Suppressor macrophage treated with lipopolysaccharide for 1 hour (primary cell): ENCODE results near the gene SLC26A3.

Source experiments
- DNase-seq, 3 donors: peaks; one replicate each; pipeline ENCODE4 v3.0.0-alpha.2; 2020 to 2022

SLC26A3 gene

DNA sequence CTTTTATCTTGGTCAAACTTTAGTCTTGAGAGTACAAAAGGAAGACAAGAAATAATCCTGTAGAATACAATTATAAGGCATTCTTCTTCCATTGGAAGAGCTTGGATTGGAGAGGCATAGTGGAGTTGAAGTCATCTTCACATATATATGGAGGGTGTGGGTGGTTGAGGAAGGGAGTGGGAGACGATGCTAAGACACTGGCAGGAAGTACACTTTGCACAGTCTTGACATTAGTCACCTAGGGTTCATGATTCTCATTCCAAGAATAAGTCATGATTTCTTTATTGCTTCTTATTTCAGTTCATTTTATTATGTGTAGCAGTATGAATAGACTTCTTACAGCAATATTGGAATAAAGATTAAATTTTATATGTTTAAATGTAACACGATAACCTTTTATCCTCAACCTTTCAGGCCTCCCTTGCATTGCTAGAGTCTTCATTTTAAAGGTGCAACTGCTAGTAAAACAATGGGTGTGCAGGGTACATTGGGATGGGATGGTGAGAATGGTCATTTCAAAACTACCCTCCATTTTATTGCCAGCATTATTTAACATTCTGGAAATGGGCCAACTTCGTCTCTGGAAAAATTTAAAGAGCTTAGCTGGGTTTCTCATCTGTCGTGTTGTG, 12.3 kb upstream of the SLC26A3 start:
- DNase-seq: peak; percentile 30 to 62 (median 37)

DNA sequence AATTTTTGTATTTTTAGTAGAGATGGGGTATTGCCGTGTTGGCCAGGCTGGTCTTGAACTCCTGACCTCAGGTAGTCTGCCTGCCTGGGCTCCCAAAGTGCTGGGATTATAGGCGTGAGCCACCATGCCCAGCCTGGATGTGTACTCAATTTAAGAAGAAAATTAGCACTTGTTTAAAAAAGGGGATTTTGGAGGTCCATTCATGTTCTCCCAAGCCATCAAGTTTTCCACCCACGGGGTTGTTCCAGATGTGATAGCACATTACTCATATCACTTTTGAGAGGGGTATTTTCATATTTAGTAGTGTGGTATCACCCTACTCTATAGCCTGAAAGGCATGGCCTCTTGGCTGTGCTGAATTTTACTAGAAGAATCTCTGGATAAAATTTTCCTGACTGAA, 10.5 kb upstream of the SLC26A3 start:
- DNase-seq: peak in 2 of 3 donors; percentile 27 to 43

DNA sequence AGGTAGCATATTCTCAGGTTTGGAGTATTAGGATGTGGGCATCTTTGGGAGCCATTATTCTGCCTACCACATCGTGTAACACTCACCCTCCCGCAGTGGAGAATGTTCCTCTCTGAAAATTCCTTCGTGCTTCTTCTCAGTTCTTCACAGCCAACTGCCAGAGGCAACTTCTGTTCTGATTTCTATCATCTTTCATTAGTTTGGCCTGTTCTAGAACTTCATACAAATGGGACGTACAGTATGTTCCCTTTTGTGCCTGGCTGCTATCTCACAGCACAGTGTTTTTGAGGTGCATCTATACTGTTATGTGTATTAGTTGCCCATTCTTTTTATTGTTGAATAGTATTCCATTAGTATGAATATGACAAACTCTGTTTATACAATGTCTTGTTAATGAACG, 8.9 kb upstream of the SLC26A3 start:
- no peak for DNase-seq

DNA sequence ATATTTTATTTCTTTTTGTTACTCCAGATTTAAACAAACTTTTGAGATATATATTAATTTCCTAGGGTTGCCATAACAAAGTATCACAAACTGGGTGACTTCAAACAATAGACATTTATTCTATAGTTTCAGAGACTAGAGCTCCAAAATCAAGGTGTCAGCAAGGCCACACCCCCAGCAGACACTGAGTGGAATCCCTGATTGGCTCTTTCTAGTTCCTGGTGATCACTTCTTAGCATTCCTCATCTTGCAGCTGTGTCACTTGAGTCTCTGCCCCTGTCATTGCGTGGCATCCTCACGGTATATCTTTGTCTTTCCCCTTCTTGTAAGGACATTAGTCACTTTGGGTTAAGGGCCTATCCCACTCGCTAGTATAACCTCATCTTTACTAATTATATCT, 7.6 kb upstream of the SLC26A3 start:
- DNase-seq: peak in 1 of 3 donors; percentile 2

DNA sequence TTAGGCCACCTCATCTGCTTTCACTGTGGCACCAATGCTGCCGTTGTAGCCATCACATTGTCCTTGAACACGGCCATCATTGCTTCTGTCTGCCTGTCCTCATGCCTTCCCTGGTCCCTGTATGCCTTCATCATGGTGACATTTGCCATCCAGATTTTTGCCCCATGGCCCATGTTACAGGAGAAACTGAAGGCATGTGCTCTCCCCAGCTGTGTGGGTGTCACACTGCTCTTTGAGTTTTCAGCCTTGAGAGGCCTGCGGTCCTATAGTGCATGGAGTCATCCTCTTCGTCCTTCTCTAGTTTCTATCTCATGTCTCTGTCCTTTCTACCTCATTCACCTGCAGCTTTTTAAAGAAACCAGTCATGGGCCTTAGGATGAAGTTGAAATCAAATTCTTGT, 6.2 kb upstream of the SLC26A3 start:
- DNase-seq: no peak

DNA sequence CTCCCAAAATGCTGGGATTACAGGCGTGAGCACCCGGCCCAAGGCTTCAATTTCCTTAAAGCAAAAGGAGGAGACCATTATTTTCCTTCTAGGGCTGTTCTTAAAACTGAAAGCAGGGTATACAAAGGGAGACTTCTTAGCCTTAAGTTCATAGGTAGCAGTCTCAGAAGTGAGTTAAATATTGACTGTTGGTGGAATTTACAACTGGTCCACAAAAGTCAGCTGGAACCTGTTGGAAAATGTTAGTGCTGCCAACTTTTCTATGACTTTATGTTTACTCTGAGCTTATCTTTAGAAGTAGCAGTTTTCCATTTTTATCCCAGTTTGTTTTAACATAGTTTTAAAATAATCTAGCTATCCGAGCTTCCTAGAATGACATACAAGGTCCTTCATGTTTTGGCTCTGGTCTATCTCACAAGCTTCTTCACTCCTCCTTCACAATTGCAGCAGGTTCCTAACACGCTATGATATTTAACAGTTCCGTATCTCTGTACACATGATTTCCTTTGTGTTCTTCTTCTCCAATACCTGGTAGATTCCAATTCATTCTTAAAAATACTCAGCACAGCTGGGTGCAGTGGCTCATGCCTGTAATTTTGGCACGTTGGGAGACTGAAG, 3.3 kb downstream of the SLC26A3 start:
- DNase-seq: no peak

DNA sequence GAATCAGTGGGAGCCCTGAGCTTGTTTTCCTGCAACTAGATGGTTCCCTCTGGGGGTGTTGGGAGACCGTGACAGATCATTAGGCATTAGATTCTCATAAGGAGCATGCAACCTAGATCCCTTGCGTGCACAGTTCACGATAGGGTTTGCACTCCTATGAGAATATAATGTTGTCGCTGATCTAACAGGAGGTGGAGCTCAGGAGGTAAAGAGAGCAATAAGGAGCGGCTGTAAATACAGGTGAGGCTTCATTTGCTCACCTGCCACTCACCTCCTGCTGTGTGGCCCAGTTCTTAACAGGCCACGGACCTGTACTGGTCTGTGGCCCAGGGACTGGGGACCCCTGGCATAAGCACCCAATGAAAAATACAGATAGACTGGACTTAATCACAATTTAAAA, 10.7 kb downstream of the SLC26A3 start:
- no peak for DNase-seq

DNA sequence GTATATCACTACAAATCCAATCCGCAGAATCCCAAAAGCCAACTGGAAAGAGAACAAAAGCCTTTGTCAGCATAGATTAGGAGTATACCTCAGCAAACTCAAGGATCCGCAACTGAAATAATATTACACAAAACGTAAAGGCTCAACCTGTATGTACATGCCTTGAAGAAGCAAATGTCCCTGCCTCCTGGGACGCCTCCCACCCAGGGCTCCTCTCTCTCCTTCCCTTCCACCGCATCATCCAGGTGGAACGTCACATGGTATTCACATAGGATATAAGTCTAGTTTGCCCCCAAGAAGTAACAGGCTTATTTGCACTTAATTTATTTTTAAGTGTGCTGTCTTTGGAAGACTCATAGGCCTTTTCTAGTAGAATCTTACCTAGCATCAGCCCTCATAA, 13.4 kb downstream of the SLC26A3 start:
- DNase-seq: no peak

DNA sequence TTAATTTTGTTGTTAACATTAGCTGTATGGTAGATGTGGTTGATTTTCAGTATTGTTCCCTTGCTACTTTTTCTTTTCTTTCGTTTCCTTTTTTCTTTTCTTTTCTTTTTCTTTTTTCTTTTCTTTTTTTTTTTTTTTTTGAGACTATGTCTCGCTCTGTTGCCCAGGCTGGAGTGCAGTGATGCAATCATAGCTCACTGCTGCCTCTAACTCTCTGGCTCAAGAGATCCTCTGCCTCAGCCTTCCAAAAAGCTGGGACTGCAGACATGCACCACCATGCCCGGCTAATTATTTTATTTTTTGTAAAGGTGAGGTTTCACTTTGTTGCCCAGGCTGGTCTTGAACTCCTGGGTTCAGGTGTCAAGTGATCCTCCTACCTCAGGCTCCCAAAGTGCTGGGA, 14.4 kb downstream of the SLC26A3 start:
- DNase-seq: no peak

DNA sequence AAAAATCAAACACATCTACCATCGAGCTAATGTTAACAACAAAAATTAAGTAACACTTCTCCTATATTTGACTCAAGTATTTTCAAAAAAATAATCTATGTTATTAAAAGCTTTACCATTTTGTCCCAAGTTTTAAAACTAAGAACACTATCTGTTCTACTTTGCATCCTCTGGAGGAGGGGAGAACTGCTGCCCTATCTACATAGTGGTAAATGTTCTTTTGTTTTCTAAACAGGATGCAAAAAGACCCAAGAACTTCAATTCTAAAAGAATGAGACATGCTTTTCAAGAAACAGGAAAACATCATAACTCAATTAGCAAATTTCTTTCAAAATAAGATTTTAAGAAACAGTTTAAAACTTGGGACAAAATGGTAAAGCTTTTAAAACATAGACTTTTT, 14.8 kb downstream of the SLC26A3 start:
- DNase-seq: no peak

DNA sequence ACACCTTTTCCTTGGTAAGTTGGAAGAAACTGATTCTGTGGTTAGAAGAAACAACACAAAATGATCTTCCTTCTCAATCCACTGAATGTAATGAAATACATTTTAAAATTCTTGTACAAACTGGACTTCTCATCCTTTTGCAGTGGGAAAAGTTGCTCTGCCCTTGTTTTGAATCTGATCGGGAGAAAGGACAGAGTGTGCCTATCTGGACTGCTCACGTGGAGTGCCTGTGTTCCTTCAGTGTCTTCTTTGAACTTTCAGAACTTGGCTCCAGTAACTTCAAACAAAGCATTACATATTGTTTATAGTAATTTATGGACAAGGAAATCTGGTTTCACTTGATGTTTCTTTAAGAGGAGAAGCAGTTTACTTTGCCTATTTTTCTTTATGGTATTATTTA, 17.1 kb downstream of the SLC26A3 start:
- DNase-seq: no peak

DNA sequence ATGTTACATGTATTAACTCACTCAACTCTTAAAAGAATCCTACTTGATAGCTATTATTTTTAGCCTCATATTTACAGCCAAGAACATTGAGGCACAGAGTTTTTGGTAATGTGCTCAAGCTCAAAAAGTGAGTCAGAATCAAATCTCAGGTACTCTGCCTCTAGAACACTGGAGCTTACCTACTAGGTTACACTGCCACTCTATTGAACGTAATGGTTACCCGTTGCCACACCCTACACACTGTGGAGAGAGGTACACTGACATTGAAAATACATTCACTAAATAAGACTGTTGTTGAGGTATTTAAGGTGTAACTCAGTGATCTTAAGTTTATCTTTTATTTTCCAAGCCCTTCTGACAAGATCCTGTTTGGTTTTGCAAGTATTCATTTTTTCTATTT, 17.9 kb downstream of the SLC26A3 start:
- DNase-seq: no peak

DNA sequence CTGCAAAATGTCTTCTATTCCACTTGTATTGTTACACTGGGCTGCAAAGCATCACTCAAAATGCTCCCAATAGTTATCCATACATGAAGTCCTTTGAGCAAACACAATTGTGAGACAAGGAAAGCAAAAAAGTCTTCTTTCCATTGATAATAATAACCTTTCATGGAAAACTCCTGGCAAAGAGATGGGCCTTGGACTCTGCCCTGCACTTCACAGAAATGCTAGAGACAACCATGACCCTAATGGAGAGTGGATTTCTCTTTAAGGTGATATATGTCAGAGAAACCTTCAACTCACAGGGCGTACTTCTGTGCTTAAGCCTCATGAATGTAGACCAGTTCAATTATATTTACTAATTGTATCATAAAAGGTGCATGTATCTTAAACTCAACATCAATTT, 19.4 kb downstream of the SLC26A3 start:
- no peak for DNase-seq

DNA sequence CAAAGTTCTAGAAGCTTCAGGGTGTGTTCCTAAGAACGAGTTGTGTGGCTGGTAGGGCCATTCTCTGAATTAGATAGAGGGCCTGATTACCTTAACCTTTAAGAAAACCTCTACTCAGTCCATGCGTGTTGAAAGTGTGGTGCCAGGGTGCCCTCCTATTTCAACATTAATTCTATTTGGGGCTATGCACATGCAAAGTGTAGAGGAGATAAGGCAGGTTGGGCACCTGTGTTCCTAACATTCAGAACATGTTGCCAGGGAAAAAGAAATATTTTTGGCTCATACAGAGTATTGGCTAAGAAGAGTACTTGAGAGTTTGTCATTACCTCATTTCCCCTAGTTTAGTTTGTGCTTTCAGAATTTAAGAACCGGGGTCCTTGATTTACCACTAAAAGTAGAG, 20.6 kb downstream of the SLC26A3 start:
- DNase-seq: no peak

DNA sequence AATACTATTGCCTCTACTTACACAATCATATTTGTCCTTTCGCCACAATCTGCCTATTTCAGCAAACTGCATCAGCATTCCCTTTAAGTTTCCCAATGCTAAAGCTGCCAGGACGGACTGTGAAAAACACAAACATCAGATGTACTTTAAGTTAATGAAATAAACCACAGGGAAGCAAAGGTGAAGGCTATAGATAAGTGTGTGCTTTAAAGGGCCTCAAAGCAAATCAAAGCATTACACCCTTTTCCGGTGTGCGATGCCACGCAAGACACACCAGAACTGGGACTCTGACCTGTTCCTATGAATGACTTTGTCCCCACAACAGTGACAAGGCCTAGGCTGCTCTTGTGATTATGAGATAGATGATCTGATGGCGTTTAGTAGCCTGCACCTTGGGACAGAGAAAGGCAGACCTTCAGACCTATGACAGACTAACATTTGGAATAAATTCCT, 23.4 kb downstream of the SLC26A3 start:
- no peak for DNase-seq

DNA sequence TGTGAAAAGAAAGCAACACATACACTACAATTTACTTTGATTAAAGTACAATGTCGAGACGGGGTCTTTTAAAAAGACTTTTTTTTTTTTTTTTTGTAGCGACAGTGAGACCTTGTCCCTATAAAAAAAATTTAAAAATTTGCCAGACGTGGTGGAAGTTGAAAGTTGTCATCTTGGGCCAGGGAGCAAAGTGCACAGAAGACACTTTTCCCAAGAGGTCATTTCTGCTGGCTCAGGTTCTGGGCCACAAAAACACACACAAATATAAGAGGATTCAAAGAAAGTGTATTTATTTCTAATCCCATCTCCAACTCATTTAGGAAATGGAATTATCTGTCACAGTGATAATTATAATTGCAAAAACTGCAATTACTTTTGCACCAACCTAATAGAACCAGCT, 24.7 kb downstream of the SLC26A3 start:
- no peak for DNase-seq

DNA sequence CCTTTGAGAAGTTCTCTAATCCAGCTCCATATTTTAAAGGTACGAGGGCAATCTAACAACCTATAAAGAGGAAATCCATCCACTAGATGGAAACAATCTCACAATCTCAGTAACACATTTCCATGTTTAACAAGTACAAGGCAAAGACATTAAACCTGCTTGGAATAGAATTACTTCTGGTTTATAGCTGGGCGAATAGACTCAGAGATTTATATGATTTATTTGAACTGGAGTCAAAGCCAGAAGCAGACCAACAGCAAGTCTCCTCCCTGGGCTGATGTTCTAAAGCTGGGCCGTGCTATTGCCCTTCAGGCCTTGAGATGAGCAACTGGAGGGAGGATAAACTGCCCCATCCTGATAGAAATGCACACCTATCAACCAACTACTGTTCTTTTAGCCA, 25.3 kb downstream of the SLC26A3 start:
- no peak for DNase-seq

DNA sequence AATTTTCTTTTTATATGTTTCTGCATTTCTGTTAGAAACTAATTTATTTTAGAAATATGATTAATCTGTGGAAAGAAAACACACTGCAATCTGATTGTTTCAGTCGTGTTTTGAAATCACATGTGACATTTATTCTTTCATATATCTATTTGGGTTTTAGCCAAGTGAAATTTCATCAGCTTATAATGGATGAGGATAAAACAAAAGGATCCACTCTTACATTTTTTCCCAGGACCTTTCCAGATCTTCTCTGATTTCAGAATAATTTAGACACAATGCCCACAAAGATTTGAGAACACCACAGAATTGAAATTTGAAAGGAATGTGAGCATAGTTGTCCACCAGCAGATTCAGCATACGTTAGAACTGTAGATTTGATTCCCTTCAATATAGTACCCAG, 30.0 kb downstream of the SLC26A3 start:
- DNase-seq: no peak

DNA sequence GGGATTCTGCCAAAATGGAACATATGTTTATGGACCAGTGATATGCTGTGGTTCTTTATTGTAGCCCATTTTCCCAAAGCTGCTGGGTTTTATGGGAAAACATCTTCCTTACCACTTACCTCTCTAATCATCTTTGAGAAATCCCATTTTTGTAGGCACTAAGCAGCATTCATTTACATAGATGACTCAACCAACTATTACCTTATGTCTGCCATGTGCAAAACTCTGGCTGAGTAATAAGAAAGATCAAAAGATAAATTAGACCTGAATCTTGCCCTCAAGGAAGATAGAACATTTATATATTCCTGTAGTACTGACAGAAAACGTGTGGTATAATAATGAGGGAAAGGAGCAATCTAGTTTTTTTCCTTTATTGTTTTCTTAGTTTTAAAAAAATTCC, 34.8 kb downstream of the SLC26A3 start:
- no peak for DNase-seq

DNA sequence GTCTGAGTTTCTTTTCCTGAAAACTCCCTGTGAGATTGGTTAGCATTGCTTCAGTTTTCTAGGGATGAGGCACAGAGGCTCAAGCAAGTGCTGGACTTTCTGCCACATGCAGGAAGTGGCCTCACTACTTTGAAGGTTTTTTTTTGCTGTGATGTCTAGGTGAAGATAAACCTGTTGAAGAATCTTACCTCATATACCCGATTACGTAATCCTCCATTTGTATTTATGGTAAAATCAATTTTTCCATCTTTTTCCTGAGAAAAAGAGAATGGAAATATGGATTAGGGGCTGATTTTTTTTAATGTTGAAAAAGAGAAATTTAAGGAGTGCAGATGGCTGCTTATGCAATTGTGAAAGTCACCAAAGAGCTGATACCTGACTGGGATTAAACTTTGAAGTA, 35.6 kb downstream of the SLC26A3 start:
- no peak for DNase-seq

DNA sequence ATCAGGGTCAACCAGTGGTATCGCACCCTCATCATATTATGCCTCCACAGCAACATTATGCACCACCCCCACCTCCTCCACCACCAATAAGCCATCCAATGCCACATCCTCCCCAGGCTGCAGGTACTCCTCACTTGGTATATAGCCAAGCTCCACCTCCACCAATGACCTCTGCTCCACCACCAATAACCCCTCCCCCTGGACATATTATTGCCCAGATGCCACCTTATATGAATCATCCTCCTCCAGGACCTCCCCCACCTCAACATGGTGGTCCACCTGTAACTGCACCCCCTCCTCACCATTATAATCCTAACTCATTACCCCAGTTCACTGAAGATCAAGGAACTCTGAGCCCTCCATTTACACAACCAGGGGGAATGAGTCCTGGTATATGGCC, 44.4 kb downstream of the SLC26A3 start:
- no peak for DNase-seq

DNA sequence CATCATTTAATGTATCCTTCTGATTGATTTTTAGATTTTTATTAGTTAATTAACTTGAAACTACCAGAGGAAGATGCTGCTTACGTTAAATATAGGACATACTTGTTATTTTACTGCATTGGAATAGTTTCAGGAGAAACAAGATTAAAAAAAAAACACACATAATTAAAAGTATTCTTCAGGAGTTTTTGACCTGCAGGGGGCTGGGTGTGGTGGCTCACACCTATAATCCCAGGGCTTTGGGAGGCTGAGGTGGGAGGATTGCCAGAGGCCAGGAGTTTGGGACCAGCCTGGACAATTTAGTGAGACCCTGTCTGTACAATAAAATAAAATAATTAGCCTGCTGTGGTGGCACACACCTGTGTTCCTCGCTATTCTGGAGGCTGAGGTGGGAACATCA, 48.4 kb downstream of the SLC26A3 start:
- DNase-seq: no peak

DNA sequence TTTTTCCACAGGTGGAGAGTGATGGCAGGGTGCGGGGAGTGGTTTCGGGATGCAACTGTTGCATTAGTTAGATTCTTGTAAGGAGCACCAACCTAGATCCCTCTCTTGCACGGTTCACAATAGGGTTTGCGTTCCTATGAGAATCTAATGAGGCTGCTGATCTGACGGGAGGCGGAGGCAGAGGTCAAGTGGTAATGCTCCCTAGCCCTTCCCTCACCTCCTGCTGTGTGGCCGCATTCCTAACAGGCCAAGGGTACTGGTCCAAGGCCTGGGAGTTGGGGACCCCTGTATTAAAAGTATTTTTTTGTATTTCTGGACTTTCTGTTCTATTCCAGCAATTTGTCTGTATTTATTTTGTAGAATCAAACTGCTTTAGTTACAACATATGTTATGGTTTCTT, 51.9 kb downstream of the SLC26A3 start:
- DNase-seq: no peak

DNA sequence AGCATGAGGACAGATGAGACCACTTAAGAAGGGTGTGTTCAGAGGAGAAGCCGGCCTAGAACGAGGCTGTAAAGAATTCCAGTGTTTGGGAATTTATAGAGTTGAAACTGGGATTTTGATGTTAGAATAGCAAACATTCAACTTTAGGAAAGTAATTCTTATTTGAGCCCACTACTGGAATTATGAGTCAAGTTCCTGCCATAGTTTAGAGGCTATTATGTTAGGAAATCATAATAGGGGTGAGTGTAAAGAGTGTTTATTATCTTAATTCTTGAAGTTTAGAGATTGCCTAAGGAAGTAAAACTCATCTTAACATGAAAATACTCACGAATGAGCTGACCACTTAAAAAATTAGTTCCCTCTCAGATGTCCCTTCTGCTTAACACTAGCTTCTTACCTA, 57.0 kb downstream of the SLC26A3 start:
- peak in 2 of 3 donors; percentile 20 to 31 for DNase-seq

DNA sequence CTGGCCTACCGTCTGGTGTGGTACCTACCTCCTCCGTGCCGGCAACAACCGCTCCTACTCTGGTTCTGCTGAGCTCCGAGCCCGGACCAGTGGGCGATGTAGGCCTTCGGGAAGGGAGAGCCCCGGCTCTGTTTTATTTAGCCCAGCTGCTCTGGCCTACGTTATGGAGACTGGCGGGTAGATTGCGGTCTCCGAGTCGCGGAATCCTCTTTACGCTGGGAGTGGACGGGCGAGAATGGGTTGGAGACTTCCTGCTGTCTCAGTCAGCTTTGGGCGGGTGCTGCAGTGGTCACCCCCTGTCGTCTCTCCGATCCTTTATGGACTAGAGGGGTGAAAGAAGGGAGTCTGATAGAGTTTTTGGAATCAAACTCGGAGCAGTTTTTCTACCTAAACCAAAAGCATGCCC, 58.7 kb downstream of the SLC26A3 start:
- peak; percentile 49 to 68 (median 56) for DNase-seq
